Panc1 (cell line): ENCODE measurements around the gene CHSY1.

ENCODE experiments used
- POLR2AphosphoS5 ChIP-seq: IDR thresholded peaks from 2 replicates; pipeline ENCODE4 v1.6.1; 2012; ENCODE audit warnings: mild to moderate bottlenecking, low read depth, low read length, moderate library complexity
- TF ChIP-seq, protein P1 (sequence below): fragments of 450-650 bp; IDR thresholded peaks from 2 replicates; pipeline ENCODE4 v1.5.1; 2017; ENCODE audit warnings: mild to moderate bottlenecking
- TF ChIP-seq, protein P2 (sequence below), 2 experiments: IDR thresholded peaks; 2 replicates each; pipeline ENCODE4 v1.6.1; 2011 to 2012; ENCODE audit warnings: low read depth in 2 of 2, control low read depth in 1 of 2, low read length in 1 of 2, mild to moderate bottlenecking in 1 of 2, moderate library complexity in 1 of 2; ENCODE audit not compliant: insufficient read depth in 1 of 2

- TF ChIP-seq, protein P1, sequence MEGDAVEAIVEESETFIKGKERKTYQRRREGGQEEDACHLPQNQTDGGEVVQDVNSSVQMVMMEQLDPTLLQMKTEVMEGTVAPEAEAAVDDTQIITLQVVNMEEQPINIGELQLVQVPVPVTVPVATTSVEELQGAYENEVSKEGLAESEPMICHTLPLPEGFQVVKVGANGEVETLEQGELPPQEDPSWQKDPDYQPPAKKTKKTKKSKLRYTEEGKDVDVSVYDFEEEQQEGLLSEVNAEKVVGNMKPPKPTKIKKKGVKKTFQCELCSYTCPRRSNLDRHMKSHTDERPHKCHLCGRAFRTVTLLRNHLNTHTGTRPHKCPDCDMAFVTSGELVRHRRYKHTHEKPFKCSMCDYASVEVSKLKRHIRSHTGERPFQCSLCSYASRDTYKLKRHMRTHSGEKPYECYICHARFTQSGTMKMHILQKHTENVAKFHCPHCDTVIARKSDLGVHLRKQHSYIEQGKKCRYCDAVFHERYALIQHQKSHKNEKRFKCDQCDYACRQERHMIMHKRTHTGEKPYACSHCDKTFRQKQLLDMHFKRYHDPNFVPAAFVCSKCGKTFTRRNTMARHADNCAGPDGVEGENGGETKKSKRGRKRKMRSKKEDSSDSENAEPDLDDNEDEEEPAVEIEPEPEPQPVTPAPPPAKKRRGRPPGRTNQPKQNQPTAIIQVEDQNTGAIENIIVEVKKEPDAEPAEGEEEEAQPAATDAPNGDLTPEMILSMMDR: no peak
- no peak for TF ChIP-seq POLR2AphosphoS5
- TF ChIP-seq, protein P2, sequence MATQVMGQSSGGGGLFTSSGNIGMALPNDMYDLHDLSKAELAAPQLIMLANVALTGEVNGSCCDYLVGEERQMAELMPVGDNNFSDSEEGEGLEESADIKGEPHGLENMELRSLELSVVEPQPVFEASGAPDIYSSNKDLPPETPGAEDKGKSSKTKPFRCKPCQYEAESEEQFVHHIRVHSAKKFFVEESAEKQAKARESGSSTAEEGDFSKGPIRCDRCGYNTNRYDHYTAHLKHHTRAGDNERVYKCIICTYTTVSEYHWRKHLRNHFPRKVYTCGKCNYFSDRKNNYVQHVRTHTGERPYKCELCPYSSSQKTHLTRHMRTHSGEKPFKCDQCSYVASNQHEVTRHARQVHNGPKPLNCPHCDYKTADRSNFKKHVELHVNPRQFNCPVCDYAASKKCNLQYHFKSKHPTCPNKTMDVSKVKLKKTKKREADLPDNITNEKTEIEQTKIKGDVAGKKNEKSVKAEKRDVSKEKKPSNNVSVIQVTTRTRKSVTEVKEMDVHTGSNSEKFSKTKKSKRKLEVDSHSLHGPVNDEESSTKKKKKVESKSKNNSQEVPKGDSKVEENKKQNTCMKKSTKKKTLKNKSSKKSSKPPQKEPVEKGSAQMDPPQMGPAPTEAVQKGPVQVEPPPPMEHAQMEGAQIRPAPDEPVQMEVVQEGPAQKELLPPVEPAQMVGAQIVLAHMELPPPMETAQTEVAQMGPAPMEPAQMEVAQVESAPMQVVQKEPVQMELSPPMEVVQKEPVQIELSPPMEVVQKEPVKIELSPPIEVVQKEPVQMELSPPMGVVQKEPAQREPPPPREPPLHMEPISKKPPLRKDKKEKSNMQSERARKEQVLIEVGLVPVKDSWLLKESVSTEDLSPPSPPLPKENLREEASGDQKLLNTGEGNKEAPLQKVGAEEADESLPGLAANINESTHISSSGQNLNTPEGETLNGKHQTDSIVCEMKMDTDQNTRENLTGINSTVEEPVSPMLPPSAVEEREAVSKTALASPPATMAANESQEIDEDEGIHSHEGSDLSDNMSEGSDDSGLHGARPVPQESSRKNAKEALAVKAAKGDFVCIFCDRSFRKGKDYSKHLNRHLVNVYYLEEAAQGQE (IDR thresholded peaks at IDR 0.05; ENCODE audit: insufficient read depth in 1 of 2, low read depth in 2 of 2, low read length in 1 of 2): no peak
These were observed 68.5 kb downstream of the CHSY1 start for GRCh38 chr15:101183226-101183930.
